Neural cell (in vitro differentiated cells): Measurements from ENCODE around the gene ATP2C2. TPM values are rescaled to one million over a fixed set of nuclear protein-coding genes. Genes with fewer than 3 reads are reported as not detected.

Source experiments
- H2AFZ ChIP-seq: fragments of 200-600, 300-800 bp; sonication (generic), shearing (Covaris generic); 2 replicates; pipeline ENCODE4 v1.6.0; 2014; ENCODE audit warnings: low read depth, mild to moderate bottlenecking, antibody characterized with exemption, low read length, moderate library complexity
- H3F3A ChIP-seq: fragments of 200-600 bp; shearing (Covaris generic); 2 replicates; pipeline ENCODE4 v1.6.1; 2016; ENCODE audit warnings: mild to moderate bottlenecking, moderate library complexity, mixed read lengths, antibody characterized with exemption, low read length; ENCODE audit not compliant: insufficient read depth, poor library complexity, severe bottlenecking
- H3K27ac ChIP-seq: fragments of 200-600, 300-800 bp; sonication (generic), shearing (Covaris generic); 2 replicates; pipeline ENCODE4 v1.5.1; 2014; ENCODE audit warnings: mild to moderate bottlenecking, low read length, moderate library complexity
- H3K27me3 ChIP-seq: fragments of 300-800, 200-600 bp; sonication (generic), shearing (Covaris generic); 2 replicates; pipeline ENCODE4 v1.6.0; 2014; ENCODE audit warnings: mild to moderate bottlenecking, low read depth, low read length, moderate library complexity; ENCODE audit not compliant: insufficient read depth
- H3K36me3 ChIP-seq: fragments of 300-800, 200-600 bp; sonication (generic), shearing (Covaris generic); 2 replicates; pipeline ENCODE4 v1.5.1; 2014; ENCODE audit warnings: mild to moderate bottlenecking, antibody characterized with exemption, low read length, moderate library complexity; ENCODE audit not compliant: insufficient read depth
- H3K4me2 ChIP-seq: fragments of 300-800, 200-600 bp; sonication (generic), shearing (Covaris generic); 2 replicates; pipeline ENCODE4 v1.6.0; 2014; ENCODE audit warnings: mild to moderate bottlenecking, low read length
- H3K4me3 ChIP-seq: fragments of 300-800, 200-600 bp; sonication (generic), shearing (Covaris generic); 2 replicates; pipeline ENCODE4 v1.5.1; 2014; ENCODE audit warnings: mild to moderate bottlenecking, low read length, moderate library complexity
- H3K79me2 ChIP-seq: fragments of 200-600 bp; shearing (Covaris generic); replicated peaks from 2 replicates; pipeline ENCODE4 v1.6.0; 2014; ENCODE audit warnings: mild to moderate bottlenecking, low read length, moderate library complexity; ENCODE audit not compliant: insufficient read depth
- H3K9ac ChIP-seq: fragments of 300-800, 200-600 bp; sonication (generic), shearing (Covaris generic); 2 replicates; pipeline ENCODE4 v1.6.1; 2016; ENCODE audit warnings: mild to moderate bottlenecking, low read length, mixed read lengths
- H3K9me2 ChIP-seq: fragments of 200-600 bp; shearing (Covaris generic); 2 replicates; pipeline ENCODE4 v1.6.1; 2016; ENCODE audit warnings: mild to moderate bottlenecking, low read length, mixed read lengths; ENCODE audit not compliant: insufficient read depth
- H3K9me3 ChIP-seq: fragments of 200-600, 300-800 bp; sonication (generic), shearing (Covaris generic); 2 replicates; pipeline ENCODE4 v1.6.1; 2016; ENCODE audit warnings: mild to moderate bottlenecking, mixed run types, low read length, moderate library complexity, mixed read lengths
- H4K20me1 ChIP-seq: fragments of 200-600 bp; shearing (Covaris generic); 2 replicates; pipeline ENCODE4 v1.6.1; 2016; ENCODE audit warnings: mild to moderate bottlenecking, mixed run types; ENCODE audit not compliant: insufficient read depth
- CTCF ChIP-seq: fragments of 450-650 bp; IDR thresholded peaks from 2 replicates; pipeline ENCODE4 v1.5.1; 2014; ENCODE audit warnings: antibody characterized with exemption, mild to moderate bottlenecking, moderate library complexity; ENCODE audit not compliant: poor library complexity, severe bottlenecking
- EP300 ChIP-seq: fragments of 450-650 bp; conservative IDR thresholded peaks from 2 replicates; pipeline ENCODE4 v1.6.1; 2014; ENCODE audit warnings: antibody characterized with exemption, mild to moderate bottlenecking, moderate library complexity; ENCODE audit not compliant: poor library complexity, severe bottlenecking
- EZH2 ChIP-seq: fragments of 200-600, 300-800 bp; shearing (Covaris generic), sonication (generic); IDR thresholded peaks from 2 replicates; pipeline ENCODE4 v1.6.1; 2014; ENCODE audit warnings: antibody characterized with exemption, low read length, borderline replicate concordance, mild to moderate bottlenecking; ENCODE audit not compliant: insufficient read depth, poor library complexity, severe bottlenecking
- MXI1 ChIP-seq: fragments of 450-650 bp; conservative IDR thresholded peaks from 2 replicates; pipeline ENCODE4 v1.6.1; 2014; ENCODE audit warnings: antibody characterized with exemption, mild to moderate bottlenecking; ENCODE audit not compliant: poor library complexity, severe bottlenecking
- POLR2AphosphoS5 ChIP-seq: IDR thresholded peaks from 2 replicates; pipeline ENCODE4 v1.6.1; 2012
- RAD21 ChIP-seq: fragments of 450-650 bp; conservative IDR thresholded peaks from 2 replicates; pipeline ENCODE4 v1.6.1; 2014; ENCODE audit warnings: antibody characterized with exemption, mild to moderate bottlenecking, moderate library complexity
- REST ChIP-seq: IDR thresholded peaks from 2 replicates; pipeline ENCODE4 v1.6.1; 2012; ENCODE audit warnings: borderline replicate concordance
- SMC3 ChIP-seq: fragments of 450-650 bp; conservative IDR thresholded peaks from 2 replicates; pipeline ENCODE4 v1.6.1; 2014; ENCODE audit warnings: antibody characterized with exemption, mild to moderate bottlenecking, moderate library complexity; ENCODE audit not compliant: poor library complexity
- TAF1 ChIP-seq: IDR thresholded peaks from 2 replicates; pipeline ENCODE4 v1.6.1; 2012; ENCODE audit warnings: low read depth
- polyA plus RNA-seq: library from polyadenylated mRNA; depleted of rRNA; stranded (reverse); fragments of >200 nt; gene quantifications from 2 replicates; pipeline ENCODE4 v1.2.3, GENCODE V29; 2014

Gene ATP2C2
- polyA plus RNA-seq, 1 donor from 2014 or later, result not detected

- H3K4me3 ChIP-seq, result no peak overlapping the region
- peaks cover under 1% of the 10 kb centered on the region for H3K9me3 ChIP-seq
- H3K9me2 ChIP-seq, result no peaks in the 10 kb centered on the region
- H3K9ac ChIP-seq, result no peak overlapping the region
- no peak overlapping the region for H3K4me2 ChIP-seq
- H3K27me3 ChIP-seq, result no peaks in the 10 kb centered on the region
- no peaks in the 10 kb centered on the region for H3F3A ChIP-seq
- no peak overlapping the region for H2AFZ ChIP-seq
- H3K27ac ChIP-seq, result no peak overlapping the region
- H3K36me3 ChIP-seq, result peaks cover 18% of the 10 kb centered on the region
- no peaks in the 10 kb centered on the region for H3K79me2 ChIP-seq
- no peaks in the 10 kb centered on the region for H4K20me1 ChIP-seq
- TF ChIP-seq TAF1 (no peak), SMC3 (no peak), POLR2AphosphoS5 (no peak), EZH2 (no peak), RAD21 (no peak), MXI1 (no peak), CTCF (no peak), REST (no peak)
Measured at GRCh38 chr16:84498223-84498610, 129.9 kb downstream of the ATP2C2 start.

GRCh38 chr16:84498859-84499620 is 130.7 kb downstream of the ATP2C2 start:
- H3F3A ChIP-seq, result no peaks in the 10 kb centered on the region
- H3K4me3 ChIP-seq, result no peak overlapping the region
- H2AFZ ChIP-seq, result no peak overlapping the region
- peaks cover 8% of the 10 kb centered on the region for H3K79me2 ChIP-seq
- TF ChIP-seq POLR2AphosphoS5 (no peak), RAD21 (no peak), TAF1 (no peak), CTCF (no peak), EP300 (no peak), EZH2 (no peak), REST (no peak), SMC3 (no peak), MXI1 (no peak)
- peaks cover 12% of the 10 kb centered on the region for H3K36me3 ChIP-seq
- no peak overlapping the region for H3K27ac ChIP-seq
- H3K9me2 ChIP-seq, result no peaks in the 10 kb centered on the region
- no peak overlapping the region for H3K4me2 ChIP-seq
- no peaks in the 10 kb centered on the region for H3K9me3 ChIP-seq
- no peaks in the 10 kb centered on the region for H3K27me3 ChIP-seq
- no peak overlapping the region for H3K9ac ChIP-seq
- H4K20me1 ChIP-seq, result no peaks in the 10 kb centered on the region
